Hepatocyte (in vitro differentiated cells): Measurements from ENCODE around the gene PREPL.

Experiments
- EZH2 ChIP-seq: fragments of 200-600 bp; sonication (generic); IDR thresholded peaks from 2 replicates; pipeline ENCODE4 v1.6.1; 2016; ENCODE audit warnings: antibody characterized with exemption, mild to moderate bottlenecking, borderline replicate concordance
- EZH2phosphoT487 ChIP-seq: fragments of 200-600 bp; sonication (generic); IDR thresholded peaks from one replicate; pipeline ENCODE4 v1.6.1; 2018; ENCODE audit warnings: antibody characterized with exemption, mild to moderate bottlenecking, low read depth, moderate library complexity; ENCODE audit not compliant: unreplicated experiment, severe bottlenecking
- TF ChIP-seq, protein P1 (sequence below): fragments of 200-600 bp; sonication (generic); IDR thresholded peaks from 2 replicates; pipeline ENCODE4 v1.5.1; 2016; ENCODE audit warnings: antibody characterized with exemption, mild to moderate bottlenecking; ENCODE audit not compliant: poor library complexity

DNA sequence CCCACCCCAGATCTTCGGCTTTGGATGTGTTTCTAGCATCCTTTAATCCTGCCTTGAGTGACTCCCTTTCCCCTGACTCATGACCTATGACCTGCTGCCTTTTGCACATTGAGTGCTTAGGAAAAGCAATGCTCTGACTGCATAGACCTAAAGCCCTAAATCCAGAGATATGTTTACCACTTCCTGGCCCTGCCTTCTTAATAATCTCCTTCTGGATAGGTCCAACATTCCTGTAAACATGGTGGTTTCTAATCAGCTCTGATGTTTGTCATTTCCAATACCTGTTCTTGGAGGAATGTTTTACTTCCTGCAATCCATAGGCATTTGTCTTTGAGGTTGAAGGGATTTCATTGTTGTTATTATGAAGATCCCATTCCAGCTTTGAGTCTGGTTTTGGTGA is 83.8 kb downstream of the PREPL start:
- TF ChIP-seq, protein P1, sequence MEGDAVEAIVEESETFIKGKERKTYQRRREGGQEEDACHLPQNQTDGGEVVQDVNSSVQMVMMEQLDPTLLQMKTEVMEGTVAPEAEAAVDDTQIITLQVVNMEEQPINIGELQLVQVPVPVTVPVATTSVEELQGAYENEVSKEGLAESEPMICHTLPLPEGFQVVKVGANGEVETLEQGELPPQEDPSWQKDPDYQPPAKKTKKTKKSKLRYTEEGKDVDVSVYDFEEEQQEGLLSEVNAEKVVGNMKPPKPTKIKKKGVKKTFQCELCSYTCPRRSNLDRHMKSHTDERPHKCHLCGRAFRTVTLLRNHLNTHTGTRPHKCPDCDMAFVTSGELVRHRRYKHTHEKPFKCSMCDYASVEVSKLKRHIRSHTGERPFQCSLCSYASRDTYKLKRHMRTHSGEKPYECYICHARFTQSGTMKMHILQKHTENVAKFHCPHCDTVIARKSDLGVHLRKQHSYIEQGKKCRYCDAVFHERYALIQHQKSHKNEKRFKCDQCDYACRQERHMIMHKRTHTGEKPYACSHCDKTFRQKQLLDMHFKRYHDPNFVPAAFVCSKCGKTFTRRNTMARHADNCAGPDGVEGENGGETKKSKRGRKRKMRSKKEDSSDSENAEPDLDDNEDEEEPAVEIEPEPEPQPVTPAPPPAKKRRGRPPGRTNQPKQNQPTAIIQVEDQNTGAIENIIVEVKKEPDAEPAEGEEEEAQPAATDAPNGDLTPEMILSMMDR, result no peak
- TF ChIP-seq EZH2, result no peak
- TF ChIP-seq EZH2phosphoT487, result no peak
